DMS153 treated with DMSO at 0.1 percent for 48 hours (cell line): Measurements from ENCODE around the gene C5orf15.
"Not testable (repeated sequence)": the region's sequence is repeated elsewhere in the genome, so short reads cannot be mapped to it uniquely, and the experiment has no call there.

Source experiments
- DNase-seq: peaks from one replicate; lab custom pipeline; 2025; ENCODE audit not compliant: unreplicated experiment; lab: John Stamatoyannopoulos, UW

Gene C5orf15

DNA sequence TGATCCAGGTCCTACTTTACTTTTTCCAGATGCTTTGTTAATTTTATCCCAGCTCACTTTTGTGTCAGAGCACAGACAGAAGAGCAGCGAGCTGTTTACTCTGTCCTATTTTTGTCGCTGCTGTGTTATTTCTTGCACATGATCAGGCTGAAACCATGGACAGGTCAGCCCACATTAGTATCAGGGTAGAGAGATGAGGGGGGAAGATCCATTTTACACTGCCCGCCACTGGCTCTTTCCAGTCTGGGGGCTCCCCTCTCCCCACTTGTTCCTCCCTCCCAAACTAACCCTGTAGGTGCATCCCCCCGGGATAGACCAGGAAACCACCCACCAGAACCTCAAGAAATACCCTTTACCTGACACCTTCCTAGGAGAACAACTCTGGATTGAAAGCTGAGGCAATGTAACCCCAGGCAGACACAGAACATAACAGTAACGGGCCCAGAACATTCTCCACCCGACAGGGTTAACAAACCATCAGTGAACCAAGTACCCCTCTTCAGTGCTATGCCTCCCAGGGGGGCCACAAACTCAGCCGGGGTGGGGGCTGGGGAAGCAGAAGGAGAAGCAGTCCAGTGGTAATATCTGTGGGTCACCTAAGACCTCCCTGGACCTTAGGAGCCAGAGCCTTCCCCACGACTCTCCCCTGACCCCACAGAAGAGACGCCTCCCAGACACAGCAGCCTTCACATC lies 26.0 kb upstream of the C5orf15 start:
- DNase-seq: no peak

DNA sequence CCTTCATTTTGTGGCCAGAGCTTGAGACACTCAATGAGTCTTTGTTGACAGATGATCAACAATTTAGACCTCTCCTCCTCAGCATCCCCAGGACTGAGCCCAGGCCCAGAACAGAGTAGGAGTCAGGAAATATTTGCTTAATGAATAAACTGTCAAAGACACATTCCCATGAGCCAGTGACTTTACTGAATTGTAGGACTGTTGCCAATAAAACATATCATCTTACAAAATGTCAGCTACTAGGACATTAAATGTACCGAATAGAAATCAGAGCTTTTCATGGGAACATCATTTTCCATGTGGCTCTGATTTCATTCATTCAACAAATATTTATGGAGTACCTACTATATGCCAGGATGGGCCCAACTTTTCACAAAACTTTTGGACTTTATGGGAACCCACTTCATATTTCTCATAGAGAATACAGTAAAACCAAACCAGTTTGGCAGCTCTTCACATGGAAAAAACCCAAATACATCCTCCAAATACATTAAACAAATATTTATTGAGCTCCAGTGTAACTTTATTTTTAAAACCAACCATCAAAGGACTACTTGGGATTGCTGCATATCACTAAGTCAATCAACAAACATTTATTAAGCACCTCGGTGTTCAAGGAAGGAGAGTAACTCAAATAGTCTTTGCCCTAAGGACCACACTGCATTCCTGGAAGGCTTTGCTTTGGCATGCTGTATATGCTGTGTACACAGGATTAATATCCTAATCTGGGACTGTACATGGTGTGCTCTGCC lies 24.9 kb upstream of the C5orf15 start:
- DNase-seq: no peak

DNA sequence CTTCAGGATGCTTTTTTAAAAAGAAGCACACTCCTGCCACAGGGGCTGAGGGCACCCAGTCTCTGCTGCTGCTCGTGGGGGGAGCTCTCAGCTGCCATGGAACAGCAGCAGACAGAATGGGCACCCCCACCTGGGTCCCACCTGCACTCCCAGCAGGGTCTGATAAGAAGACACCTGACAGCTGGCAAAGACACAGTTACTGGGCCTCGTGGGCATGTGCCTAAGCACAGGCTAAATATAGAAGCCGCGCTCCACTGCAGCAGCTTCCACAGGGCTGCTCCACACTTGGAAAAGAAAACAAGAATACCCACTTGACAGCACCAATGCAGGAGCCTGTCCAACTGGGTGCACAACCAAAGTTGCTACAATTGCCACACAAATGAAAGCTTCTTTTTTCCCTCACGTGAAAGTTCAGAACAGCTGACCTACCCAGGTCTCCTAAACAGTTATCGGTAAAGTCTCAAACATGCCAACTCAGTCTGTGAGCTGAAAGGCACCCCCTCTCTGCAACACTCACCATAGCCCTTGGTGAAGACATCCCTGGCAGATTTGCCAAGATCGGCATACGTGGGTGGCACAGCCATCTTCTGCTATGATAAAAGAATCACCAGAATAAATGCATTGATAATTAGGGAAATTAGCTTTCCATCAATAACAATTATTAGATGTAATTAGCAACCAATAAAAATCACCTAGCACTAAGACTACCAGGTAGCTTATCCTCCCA lies 24.2 kb upstream of the C5orf15 start:
- DNase-seq: no peak

DNA sequence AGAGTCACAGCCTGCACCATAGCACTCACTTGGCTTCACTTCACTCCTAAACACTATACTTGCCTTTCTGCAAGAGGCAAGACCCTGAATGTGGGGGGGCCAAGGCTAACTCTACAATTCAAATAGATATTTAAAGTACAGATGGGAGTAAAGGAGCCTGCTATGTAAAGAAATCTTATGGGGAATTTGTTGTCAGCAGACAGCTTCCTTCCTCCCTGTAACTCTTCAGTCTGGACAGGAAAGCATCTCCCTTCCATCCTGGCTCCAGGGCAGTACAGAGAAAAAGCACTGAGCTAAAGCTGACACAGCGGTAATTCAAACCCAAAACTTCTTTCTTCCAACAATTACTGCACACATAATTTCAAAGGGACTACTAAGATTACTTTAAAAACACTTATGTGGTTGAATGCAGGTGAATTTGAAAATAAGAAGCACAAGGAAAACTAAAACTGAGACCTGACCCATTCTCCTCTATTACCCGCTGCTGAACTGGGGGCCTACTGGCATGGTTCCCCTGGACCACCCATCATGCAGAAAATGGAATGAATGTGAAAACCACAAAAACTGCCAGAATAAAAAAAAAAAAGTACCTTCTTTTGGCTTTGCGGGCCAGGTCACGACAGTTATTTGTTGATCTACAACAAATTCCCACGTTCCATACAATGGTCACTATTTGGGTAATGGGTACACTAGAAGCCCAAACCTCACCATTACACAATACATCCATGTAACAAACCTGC lies 22.9 kb upstream of the C5orf15 start:
- no peak for DNase-seq

DNA sequence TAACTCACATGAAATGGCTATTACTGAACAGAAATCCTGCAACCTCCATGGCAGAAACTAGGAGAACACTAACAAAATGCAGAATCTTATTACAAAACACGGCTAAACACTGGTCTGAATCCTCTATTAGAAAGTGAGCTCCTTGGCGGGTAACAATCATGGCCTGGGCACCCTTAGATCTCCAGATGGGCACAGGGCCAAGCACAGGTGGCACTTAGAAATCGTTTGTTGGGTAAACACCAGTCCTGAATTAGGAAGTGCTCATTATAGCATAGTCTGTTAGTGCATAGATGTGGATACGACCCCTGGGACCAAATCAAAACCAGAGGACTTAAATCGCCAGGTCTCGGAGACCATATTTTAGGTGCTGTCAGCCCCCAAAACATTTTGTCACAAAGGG lies 22.0 kb upstream of the C5orf15 start:
- no peak for DNase-seq

DNA sequence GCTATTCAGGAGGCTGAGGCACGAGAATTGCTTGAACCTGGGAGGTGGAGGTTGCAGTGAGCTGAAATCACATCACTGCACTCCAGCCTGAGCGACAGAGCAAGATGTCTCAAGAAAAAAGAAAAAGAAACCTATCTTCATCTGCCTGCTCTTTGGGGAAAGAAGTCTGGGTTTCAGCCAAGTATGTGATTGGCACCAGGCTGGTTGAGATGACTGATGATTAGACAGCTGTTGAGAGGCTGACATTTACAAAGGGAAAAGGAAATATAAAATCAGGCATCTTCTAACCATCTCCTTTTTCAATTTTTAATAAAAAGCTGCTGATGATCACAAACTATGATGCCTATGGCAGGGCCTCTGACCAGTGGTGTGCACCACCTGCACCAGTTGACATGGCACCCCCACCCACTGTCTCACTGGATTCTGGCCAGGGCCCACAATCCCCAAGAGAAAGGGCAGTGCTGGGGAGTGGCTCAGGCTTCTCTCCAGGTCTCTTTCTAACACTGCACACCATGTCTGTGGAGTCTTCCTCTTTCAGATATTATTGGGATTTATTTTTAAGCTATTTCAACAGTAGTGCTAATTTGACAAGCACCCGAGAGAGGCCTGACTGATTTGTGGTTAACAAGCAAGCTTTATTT lies 17.2 kb upstream of the C5orf15 start:
- no peak for DNase-seq

DNA sequence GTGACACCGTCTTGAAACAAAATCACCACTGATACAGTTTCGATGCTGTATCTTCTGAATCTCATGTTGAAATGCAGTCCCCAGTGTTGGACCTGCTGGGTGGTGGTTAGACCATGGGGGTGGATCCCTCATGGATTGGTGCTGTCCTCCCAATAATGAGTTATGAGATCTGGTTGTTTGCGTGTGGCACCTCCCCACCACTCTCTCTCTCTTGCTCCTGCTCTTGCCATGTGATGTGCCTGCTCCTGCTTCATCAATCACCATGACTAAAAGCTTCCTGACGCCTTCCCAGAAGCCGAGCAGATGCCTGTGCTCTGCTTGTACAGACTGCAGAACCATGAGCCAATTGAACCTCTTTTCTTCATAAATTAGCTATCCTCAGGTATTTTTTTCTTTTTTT lies 15.2 kb upstream of the C5orf15 start:
- DNase-seq: no peak

DNA sequence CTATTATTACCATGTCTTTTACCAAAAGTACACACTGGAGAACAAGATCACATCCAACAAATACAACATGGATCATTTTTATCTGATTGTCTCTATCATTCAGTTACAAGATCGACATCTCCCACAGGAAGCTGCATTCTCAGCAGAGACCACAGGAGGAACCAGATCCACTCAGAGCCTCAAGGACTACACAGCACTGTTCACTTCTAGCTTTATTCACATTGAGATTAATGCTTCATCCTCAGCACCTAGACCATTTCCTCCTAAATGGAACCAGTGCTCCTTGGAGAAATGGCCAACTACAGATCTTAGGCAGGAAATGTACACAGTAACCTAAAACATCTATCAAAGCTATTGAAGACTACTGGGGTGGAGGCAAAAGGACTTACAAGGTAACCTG lies 13.3 kb upstream of the C5orf15 start:
- no peak for DNase-seq

DNA sequence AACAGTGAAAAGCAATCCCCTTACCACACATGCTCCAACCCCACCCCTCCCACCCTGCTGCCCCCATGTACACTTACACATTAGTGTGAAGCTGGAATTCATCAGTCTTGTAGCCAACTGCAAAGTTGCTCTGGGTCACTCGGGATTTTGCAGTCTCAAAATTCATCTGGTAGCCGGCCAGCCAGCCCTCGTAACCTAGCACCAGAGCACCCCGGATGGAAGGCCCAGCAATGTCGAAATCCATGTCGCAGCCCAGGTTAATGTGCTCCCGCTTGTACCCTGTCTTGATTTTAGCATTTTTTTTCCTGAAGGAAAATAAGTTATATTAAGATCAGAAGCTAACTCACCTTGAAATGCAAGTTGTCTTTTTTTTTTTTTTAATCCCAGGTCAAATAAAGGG lies 12.2 kb upstream of the C5orf15 start:
- no peak for DNase-seq

DNA sequence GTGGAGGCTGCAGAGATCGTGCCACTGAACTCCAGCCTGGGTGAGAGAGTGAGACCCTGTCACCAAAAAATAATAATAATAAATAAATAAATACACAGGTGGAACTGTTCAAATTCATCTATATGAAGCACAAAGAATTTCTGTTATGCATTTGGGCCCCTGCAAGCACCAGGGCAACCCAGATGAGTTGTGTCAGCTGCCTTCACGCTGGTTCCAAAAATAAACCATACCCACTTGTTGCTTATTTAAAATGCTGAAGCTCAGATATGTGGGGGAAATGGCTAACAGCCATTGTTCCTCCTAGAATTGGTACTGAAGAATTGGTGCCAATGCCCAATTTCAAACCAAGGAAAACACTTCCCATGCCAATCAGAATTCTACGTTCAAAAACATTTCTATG lies 10.5 kb upstream of the C5orf15 start:
- DNase-seq: no peak

DNA sequence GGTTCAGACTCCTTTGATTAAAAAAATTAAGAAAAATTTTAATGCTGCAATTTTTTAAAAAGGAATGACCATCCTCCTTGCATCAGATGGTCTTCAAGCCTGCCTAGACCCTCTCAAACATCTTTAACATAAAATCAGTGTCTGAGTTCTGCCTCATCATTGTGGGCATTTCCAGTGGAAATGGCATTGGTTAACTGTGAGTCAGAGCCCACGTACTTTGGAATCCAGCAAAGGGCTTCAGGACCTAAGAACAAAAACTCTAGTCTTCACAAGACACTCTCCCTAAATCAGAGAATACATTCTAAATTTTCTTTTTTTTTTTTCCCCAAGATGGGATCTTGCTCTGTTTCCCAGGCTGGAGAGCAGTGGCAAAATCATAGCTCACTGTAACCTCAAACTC lies 9.4 kb upstream of the C5orf15 start:
- no peak for DNase-seq

DNA sequence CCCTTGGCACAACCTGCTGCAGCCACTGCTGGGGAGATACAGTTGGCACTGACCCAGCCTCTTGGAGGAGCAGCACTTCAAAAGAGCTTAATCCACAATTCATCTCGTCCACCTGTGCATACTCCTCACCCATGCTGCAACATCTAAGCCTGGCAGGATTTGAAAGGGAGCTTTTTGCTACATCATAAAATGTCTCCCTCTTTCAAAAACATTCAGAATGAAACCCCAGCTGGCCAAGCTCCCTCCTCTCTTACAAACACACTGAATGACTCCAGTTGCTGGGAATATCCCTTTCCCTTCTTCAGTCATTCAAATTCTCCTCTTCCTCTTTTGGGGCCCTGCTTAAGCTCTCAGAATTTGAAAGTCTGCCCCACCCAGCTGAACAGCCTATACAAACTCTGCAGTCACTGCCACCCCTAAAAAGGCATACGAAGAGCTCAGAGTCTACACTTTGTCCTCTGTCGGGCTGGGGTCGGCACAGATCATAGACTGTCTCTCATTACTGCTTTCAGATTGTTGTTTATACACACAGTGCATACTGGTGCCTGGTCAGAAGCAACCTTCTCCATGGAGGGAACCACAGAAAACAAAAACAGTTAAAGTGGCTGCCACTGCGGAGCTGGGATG lies 8.8 kb upstream of the C5orf15 start:
- DNase-seq: no peak

DNA sequence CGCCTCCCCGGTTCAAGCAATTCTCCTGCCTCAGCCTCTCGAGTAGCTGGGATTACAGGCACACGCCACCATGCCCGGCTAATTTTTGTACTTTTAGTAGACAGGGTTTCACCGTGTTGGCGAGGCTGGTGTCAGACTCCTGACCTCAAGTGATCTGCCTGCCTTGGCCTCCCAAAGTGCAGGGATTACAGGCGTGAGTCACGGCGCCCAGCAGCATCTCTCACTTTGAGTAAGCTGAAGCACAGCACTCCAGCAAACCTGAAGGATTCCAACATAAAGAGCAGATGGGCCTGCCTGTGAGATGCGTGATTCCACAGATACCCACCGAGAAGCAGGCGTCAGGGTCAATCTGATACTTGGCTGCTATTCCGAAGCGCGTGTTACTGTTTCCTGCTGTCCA lies 7.1 kb upstream of the C5orf15 start:
- DNase-seq: not testable (repeated sequence)

DNA sequence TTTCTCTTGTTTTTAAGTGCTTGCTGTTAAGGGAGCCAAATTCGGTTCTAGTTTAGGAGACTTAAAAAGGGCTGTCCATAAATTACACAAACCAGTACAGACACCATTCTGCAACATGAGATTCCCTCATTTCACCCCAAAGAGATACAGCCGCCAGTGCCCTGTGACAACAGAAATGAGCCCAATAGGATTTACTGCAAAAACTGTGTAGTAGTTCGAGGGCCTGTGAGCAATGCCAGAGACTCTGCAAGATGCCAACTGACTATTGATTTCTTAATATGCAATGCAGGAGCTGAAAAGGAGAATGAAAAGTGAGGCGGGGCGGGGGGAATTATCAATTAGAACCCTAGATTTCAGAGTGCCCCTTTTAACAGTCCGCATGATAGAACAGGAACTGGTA lies 5.7 kb upstream of the C5orf15 start:
- no peak for DNase-seq

DNA sequence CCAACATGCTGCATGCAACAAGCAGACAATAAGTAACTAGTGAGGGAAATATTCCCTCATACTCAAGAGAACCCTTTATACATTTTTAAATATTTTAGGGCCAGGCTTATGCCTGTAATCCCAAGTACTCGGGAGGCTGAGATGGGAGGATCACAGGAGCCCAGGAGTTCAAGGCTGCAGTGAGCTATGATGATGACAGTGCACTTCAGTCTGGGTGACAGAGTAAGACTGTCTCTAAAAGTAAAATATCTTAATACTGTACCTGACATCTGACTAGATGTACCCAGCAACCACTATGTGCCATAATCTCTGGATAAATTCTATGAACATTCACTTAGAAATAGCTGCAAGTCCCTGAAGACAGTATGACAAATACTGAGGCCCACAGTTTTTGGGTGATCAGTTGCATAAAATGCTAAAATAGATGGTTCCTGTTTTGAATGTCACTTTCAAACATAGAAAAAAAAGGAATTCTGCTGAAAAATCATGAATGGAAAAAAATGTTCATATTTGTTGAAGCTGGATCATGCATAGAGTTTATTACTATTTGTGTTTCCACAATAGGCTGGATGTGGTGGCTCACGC lies 2.0 kb upstream of the C5orf15 start:
- no peak for DNase-seq

DNA sequence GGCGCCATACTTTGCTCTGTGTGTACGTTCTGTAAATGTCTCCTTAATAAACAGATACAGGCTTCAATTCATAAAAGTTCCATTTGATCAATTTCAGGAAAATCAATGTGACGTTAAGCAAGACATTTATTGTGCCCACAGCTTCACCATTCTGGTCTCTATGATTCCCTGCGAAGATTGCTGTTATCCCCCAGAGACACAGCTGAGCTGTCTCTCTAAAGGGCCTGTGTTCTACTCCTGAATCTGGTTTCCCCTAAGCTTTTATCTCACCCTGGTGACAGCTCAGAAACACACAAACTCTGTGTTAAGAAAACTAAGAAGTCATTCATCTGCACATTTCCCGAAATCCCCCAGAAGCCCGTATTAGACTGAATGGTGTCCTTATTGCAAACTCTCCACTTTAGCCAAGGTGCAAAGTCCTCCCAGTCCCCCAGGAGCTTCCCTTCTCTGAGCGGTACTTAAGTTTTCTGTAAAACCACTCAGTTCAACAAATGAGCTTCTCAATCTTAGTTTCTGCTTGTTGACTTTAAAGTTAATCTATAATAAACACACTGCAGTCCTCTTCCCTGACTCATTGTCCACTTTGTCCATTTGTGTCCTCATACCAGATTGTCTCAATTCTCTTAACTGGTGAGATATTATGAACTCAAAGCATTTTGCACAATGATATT lies 1.4 kb upstream of the C5orf15 start:
- DNase-seq: no peak

DNA sequence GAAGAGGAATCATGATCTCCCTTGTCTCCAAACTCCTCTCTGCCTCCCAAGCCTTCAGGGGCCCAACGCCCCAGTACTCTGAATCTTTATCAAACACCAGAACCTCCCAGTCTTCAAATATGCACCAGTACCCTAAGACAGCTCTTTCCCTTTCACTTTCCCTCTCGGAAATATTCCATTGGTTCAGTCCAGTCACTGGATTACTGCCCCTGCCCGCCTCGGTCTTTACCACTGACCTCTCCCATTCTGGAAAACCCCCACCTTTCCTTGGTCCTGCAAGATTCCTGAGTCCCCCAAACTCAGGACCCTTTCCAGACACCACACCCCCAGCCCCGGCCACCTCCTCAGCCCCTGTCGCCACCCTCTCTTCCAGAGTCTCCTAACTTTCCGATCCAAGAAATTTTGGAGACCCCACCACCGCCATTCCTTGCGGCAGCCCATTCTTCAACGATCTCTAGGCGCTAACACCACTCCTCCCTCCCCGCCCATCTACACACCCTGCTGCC lies 674 bp downstream of the C5orf15 start:
- DNase-seq: no peak

DNA sequence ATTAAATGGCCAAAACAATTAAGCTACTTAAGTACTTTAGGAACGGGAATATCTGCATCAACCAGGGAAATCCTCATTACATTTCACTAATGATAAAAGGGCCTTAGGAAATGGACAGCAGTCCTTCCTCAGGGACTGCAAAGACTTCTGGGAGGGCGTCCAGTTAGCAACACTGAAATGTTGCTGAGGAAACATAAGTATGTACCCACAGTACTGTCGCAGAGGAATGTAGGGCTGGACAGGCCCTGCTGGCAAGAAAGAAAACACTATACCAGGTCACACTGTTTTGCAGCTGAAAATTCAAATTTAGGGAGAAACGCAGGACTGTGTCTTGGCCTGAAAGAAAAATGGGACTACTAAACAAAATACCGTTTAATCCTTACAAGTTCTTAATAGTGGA lies 1.3 kb downstream of the C5orf15 start:
- DNase-seq: no peak

DNA sequence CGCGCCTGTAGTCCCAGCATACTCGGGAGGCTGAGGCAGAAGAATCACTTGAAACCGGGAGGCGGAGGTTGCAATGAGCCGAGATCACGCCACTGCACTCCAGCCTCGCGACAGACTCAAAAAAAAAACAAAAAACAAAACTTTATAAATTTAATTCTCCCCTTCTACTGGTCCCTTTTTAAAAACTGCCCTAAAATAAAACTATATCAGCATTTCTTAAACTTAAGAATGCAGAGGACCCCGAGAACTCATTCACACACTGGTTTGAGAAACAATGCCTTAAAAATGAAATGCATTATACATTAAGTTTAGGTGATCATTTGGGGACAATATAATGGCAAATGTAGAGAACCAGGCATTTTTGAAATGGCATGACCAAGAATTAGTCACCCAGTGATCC lies 2.3 kb downstream of the C5orf15 start:
- no peak for DNase-seq
